ENCODE measurements around the gene ALKBH3. TPM values are rescaled to one million over a fixed set of nuclear protein-coding genes. Genes with fewer than 3 reads are reported as not detected.

ALKBH3 gene
- total RNA-seq, 1 donor from 2014 or later, result 22.0 TPM

- peaks cover 57% of the 10 kb centered on the region for H3K27me3 Mint-ChIP-seq
- H3K27ac Mint-ChIP-seq, result no peak overlapping the region
- no peaks in the 10 kb centered on the region for H3K9me3 Mint-ChIP-seq (ENCODE audit: low read depth)
- DNase-seq (ENCODE audit: low spot score, unreplicated experiment), result no peak
- H3K4me3 Mint-ChIP-seq (ENCODE audit: low read depth), result no peak overlapping the region
- peaks cover 3% of the 10 kb centered on the region for H3K4me1 Mint-ChIP-seq (ENCODE audit: low read depth)
- no peaks in the 10 kb centered on the region for H3K36me3 Mint-ChIP-seq (ENCODE audit: insufficient read depth)
- TF ChIP-seq CTCF (IDR thresholded peaks at IDR 0.05; ENCODE audit: unreplicated experiment), result peak; percentile 12
These were observed 57.1 kb downstream of the ALKBH3 start for GRCh38 chr11:43937434-43938411.

GRCh38 chr11:43941257-43941994 is 60.8 kb downstream of the ALKBH3 start:
- Mint-ChIP-seq H3K36me3 (ENCODE audit: insufficient read depth) (no peaks in the 10 kb centered on the region), H3K4me1 (ENCODE audit: low read depth) (peaks cover 7% of the 10 kb centered on the region), H3K27me3 (peaks cover 78% of the 10 kb centered on the region), H3K27ac (no peak overlapping the region), H3K4me3 (ENCODE audit: low read depth) (peak overlapping the region; percentile 70), H3K9me3 (ENCODE audit: low read depth) (no peaks in the 10 kb centered on the region)
- DNase-seq (ENCODE audit: low spot score, unreplicated experiment), result no peak
- TF ChIP-seq CTCF (IDR thresholded peaks at IDR 0.05; ENCODE audit: unreplicated experiment), result no peak

- Mint-ChIP-seq H3K4me1 (ENCODE audit: low read depth) (peaks cover 7% of the 10 kb centered on the region), H3K27me3 (peaks cover 80% of the 10 kb centered on the region), H3K4me3 (ENCODE audit: low read depth) (peak overlapping the region; percentile 63), H3K36me3 (ENCODE audit: insufficient read depth) (no peaks in the 10 kb centered on the region), H3K9me3 (ENCODE audit: low read depth) (no peaks in the 10 kb centered on the region), H3K27ac (no peak overlapping the region)
- peak; percentile 16 for DNase-seq (ENCODE audit: low spot score, unreplicated experiment)
- TF ChIP-seq CTCF (IDR thresholded peaks at IDR 0.05; ENCODE audit: unreplicated experiment), result no peak
These were observed 62.2 kb downstream of the ALKBH3 start for GRCh38 chr11:43942662-43943371.

GRCh38 chr11:43943372-43943930 is 62.8 kb downstream of the ALKBH3 start:
- peak overlapping the region; percentile 80 for H3K27ac Mint-ChIP-seq
- peak overlapping the region; percentile 78 for H3K4me3 Mint-ChIP-seq (ENCODE audit: low read depth)
- H3K9me3 Mint-ChIP-seq (ENCODE audit: low read depth), result no peaks in the 10 kb centered on the region
- H3K27me3 Mint-ChIP-seq, result peaks cover 74% of the 10 kb centered on the region
- no peak for DNase-seq (ENCODE audit: low spot score, unreplicated experiment)
- peak; percentile 11 for TF ChIP-seq CTCF (IDR thresholded peaks at IDR 0.05; ENCODE audit: unreplicated experiment)
- peaks cover 7% of the 10 kb centered on the region for H3K4me1 Mint-ChIP-seq (ENCODE audit: low read depth)
- no peaks in the 10 kb centered on the region for H3K36me3 Mint-ChIP-seq (ENCODE audit: insufficient read depth)
